HFF-Myc (cell line): ENCODE measurements around the gene BPI.
"Not testable (repeated sequence)": the region's sequence is repeated elsewhere in the genome, so short reads cannot be mapped to it uniquely, and the experiment has no call there.

Experiments
- DNase-seq: peaks from one replicate; pipeline ENCODE4 v3.0.0-alpha.2; 2011; ENCODE audit warnings: low read depth; ENCODE audit errors: extremely low read depth
- H3K4me3 ChIP-seq: replicated peaks from 2 replicates; pipeline ENCODE4 v1.5.1; 2011; ENCODE audit warnings: low read depth, mild to moderate bottlenecking, control low read depth, low read length
- TF ChIP-seq, protein P1 (sequence below): IDR thresholded peaks from 2 replicates; pipeline ENCODE4 v1.5.1; 2012; ENCODE audit warnings: mild to moderate bottlenecking, low read depth, low read length, control low read depth; ENCODE audit errors: missing control alignments

BPI gene

DNA sequence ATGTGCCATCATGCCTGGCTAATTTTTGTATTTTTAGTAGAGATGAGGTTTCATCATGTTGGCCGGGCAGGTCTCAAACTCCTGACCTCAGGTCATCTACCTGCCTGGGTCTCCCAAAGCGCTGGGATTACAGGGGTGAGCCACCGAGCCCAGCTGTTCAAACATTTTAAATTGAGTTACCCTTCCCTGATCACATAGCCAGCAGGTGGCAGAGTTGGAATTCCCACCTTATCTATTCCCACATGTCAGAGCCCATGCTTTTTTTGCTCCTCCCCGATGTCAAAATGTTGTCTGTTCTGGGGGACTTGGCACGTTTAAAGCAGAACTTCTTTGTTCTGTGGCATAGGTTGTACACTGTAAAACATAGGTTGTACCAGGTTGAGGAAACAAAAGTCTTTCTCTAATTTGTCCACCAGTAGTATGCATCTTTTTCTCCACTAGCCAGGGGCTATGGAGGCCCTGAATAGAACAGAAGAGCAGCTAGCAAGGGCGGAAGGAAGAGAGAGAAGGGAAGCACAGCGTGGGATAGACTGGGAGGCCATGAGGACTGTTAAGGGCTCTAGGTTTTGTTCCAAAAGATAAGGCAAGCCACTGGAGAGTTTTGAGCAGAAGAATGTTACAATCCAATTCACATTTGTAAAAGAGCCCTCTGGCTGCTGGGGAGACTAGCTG, 35.0 kb downstream of the BPI start:
- TF ChIP-seq, protein P1, sequence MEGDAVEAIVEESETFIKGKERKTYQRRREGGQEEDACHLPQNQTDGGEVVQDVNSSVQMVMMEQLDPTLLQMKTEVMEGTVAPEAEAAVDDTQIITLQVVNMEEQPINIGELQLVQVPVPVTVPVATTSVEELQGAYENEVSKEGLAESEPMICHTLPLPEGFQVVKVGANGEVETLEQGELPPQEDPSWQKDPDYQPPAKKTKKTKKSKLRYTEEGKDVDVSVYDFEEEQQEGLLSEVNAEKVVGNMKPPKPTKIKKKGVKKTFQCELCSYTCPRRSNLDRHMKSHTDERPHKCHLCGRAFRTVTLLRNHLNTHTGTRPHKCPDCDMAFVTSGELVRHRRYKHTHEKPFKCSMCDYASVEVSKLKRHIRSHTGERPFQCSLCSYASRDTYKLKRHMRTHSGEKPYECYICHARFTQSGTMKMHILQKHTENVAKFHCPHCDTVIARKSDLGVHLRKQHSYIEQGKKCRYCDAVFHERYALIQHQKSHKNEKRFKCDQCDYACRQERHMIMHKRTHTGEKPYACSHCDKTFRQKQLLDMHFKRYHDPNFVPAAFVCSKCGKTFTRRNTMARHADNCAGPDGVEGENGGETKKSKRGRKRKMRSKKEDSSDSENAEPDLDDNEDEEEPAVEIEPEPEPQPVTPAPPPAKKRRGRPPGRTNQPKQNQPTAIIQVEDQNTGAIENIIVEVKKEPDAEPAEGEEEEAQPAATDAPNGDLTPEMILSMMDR: no peak
- no peak for DNase-seq
- H3K4me3 ChIP-seq: no peak overlapping the region

GRCh38 chr20:38339521-38339896, 35.6 kb downstream of the BPI start:
- H3K4me3 ChIP-seq, DNase-seq: not testable (repeated sequence)

GRCh38 chr20:38339997-38340396, 36.0 kb downstream of the BPI start:
- DNase-seq: no peak
- TF ChIP-seq, protein P1: no peak
- no peak overlapping the region for H3K4me3 ChIP-seq

DNA sequence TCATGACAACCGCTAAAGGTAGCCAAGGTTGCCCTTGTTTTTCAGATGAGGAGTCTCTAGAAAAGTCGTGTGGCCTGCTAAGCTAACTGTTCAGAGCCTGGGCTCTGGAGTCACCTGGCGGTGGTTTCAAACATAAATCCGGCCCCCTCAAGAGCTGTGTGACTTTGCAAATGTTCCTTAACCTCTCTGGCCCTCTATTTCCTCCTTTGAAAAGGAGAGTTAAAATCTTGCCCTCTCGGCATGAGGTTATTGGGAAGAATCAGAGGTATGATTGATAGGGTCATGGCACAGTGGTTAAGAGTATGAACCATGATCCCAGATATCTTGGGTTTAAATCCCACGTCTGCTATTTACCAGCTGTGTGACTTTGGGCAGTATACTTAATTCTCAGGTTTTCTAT, 36.7 kb downstream of the BPI start:
- DNase-seq: no peak
- no peak overlapping the region for H3K4me3 ChIP-seq
- TF ChIP-seq, protein P1: no peak

GRCh38 chr20:38342216-38342615, 38.3 kb downstream of the BPI start:
- no peak overlapping the region for H3K4me3 ChIP-seq
- no peak for DNase-seq
- TF ChIP-seq, protein P1: no peak

GRCh38 chr20:38342713-38343310, 38.9 kb downstream of the BPI start:
- DNase-seq: no peak
- H3K4me3 ChIP-seq: no peak overlapping the region
- TF ChIP-seq, protein P1: no peak

DNA sequence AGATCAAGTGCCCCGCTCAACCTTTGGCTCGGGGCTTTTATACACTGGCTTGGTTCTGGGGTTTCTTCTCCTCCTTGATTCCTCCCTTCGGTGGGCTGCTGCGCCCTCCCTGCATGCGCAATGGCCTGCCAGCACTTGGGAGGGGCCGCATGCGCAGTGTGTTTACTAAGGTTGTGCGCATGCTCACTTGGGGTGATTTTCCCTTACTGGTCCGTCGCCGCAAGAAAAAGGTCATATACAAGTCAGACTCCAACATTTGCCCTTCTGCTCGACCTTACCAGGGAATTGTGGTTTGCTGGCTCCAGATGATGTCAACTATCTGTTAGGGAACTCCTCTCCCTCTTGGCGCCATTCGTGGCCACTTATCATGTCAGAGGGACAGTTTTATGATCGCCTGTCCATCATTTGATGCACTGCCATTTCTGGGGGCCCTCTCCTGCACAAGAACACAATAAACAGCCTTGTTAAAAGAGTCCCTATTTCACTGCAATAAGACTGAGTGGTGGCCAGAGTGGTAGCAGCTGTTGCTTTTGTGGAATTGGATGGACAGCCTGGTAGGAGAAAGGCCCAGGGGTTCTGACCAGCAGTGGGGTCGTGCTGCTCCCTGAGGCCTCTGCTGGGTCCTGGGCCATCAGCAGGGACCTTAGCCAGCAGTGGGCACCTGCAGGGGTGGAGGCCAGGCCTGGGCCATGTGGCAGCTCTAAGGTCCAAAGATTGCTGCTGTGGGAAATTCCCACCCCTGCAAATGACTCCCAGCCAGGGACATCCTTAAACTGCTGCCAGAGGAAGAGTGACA, 39.6 kb downstream of the BPI start:
- TF ChIP-seq, protein P1: no peak
- DNase-seq: no peak
- no peak overlapping the region for H3K4me3 ChIP-seq
